ENCODE measurements around the gene SRC. TPM values are rescaled to one million over a fixed set of nuclear protein-coding genes. Genes with fewer than 3 reads are reported as not detected.

The SRC gene
- total RNA-seq, 4 donors from 2014 or later, result 23.4 to 36.9 (median 29.0) TPM

- no peak for DNase-seq (ENCODE audit: low spot score in 2 of 2)
- Histone ChIP-seq H3K4me3 (no peak overlapping the region), H3K27ac (no peak overlapping the region), H3K27me3 (no peaks in the 10 kb centered on the region), H3K9me3 (no peaks in the 10 kb centered on the region), H3K36me3 (peaks cover 0 to 7% (median 0%) of the 10 kb centered on the region in 3 donors), H3K4me1 (peaks cover 0 to 8% (median 2%) of the 10 kb centered on the region in 4 donors)
- TF ChIP-seq CTCF (IDR thresholded peaks at IDR 0.05), result no peak
- no peak for TF ChIP-seq POLR2A (IDR thresholded peaks at IDR 0.05)
- no peak for TF ChIP-seq EP300 (IDR thresholded peaks at IDR 0.05)
- WGBS, 2 donors, result 75 to 77% methylated on average over 21 to 24 of the region's 24 CpGs
Measured at GRCh38 chr20:37378785-37379598, 33.1 kb downstream of the SRC start.

- H3K4me3 ChIP-seq, result no peak overlapping the region
- 81 to 82% methylated on average over 14 of the region's 14 CpGs for WGBS, 2 donors
- peaks cover 0 to 8% (median 0%) of the 10 kb centered on the region in 3 donors for H3K36me3 ChIP-seq
- no peaks in the 10 kb centered on the region for H3K9me3 ChIP-seq
- H3K4me1 ChIP-seq, result peaks cover 0 to 18% (median 3%) of the 10 kb centered on the region in 4 donors
- H3K27me3 ChIP-seq, result no peaks in the 10 kb centered on the region
- DNase-seq (ENCODE audit: low spot score in 2 of 2), result no peak
- H3K27ac ChIP-seq, result peak overlapping the region in 1 of 4 donors; percentile 29
- TF ChIP-seq CTCF (IDR thresholded peaks at IDR 0.05) (no peak), POLR2A (IDR thresholded peaks at IDR 0.05) (no peak), EP300 (IDR thresholded peaks at IDR 0.05) (no peak)
Measured at GRCh38 chr20:37379967-37380828, 34.3 kb downstream of the SRC start.

- Histone ChIP-seq H3K9me3 (no peaks in the 10 kb centered on the region), H3K27me3 (no peaks in the 10 kb centered on the region), H3K36me3 (peaks cover 0 to 12% (median 0%) of the 10 kb centered on the region in 3 donors), H3K27ac (peak overlapping the region in 1 of 4 donors; percentile 29), H3K4me3 (no peak overlapping the region), H3K4me1 (peaks cover 0 to 18% (median 3%) of the 10 kb centered on the region in 4 donors)
- 87 to 89% methylated on average over 16 of the region's 16 CpGs for WGBS, 2 donors
- TF ChIP-seq CTCF (IDR thresholded peaks at IDR 0.05), result no peak
- no peak for TF ChIP-seq EP300 (IDR thresholded peaks at IDR 0.05)
- TF ChIP-seq POLR2A (IDR thresholded peaks at IDR 0.05), result no peak
- DNase-seq (ENCODE audit: low spot score in 2 of 2), result no peak
Measured at GRCh38 chr20:37380864-37381579, 35.1 kb downstream of the SRC start.

GRCh38 chr20:37381621-37382471 is 35.9 kb downstream of the SRC start:
- Histone ChIP-seq H3K4me1 (peaks cover 0 to 18% (median 3%) of the 10 kb centered on the region in 4 donors), H3K27ac (no peak overlapping the region), H3K9me3 (no peaks in the 10 kb centered on the region), H3K4me3 (no peak overlapping the region), H3K36me3 (peaks cover 0 to 18% (median 0%) of the 10 kb centered on the region in 3 donors), H3K27me3 (no peaks in the 10 kb centered on the region)
- TF ChIP-seq EP300 (IDR thresholded peaks at IDR 0.05), result no peak
- TF ChIP-seq CTCF (IDR thresholded peaks at IDR 0.05), result no peak
- no peak for TF ChIP-seq POLR2A (IDR thresholded peaks at IDR 0.05)
- no peak for DNase-seq (ENCODE audit: low spot score in 2 of 2)
- WGBS, 2 donors, result 70 to 73% methylated on average over 11 of the region's 11 CpGs

All from tibial nerve (tissue), 4 donors.